Measurements from ENCODE around the gene MRRF. TPM values are rescaled to one million over a fixed set of nuclear protein-coding genes. Genes with fewer than 3 reads are reported as not detected.

The MRRF gene
- 21.1 TPM for polyA plus RNA-seq (2012; ENCODE audit: insufficient read length, low read depth)

GRCh38 chr9:122264360-122265148 lies at the start of gene MRRF, which contains the start of gene RBM18:
TSS of gene MRRF (plus strand) at chr9:122264882. CDS start at chr9:122270892, 6,010 bp downstream.
TSS of gene RBM18 (minus strand) at chr9:122264840. CDS start at chr9:122261492, 3,348 bp downstream.
- peak; percentile 62; the same call in 1 of the 2 replicates for TF ChIP-seq TAF1 (IDR thresholded peaks at IDR 0.05; ENCODE audit: borderline replicate concordance, insufficient read depth, low read length)
- TF ChIP-seq SIN3A (IDR thresholded peaks at IDR 0.05; ENCODE audit: borderline replicate concordance, insufficient read depth, low read length) = peak; percentile 8; the same call in 1 of the 2 replicates
- peak; percentile 87 for TF ChIP-seq FOXP2 (optimal IDR thresholded peaks at IDR 0.05; ENCODE audit: borderline replicate concordance, extremely low read depth, extremely low read length, insufficient read depth)
- no peak for TF ChIP-seq REST (IDR thresholded peaks at IDR 0.05; ENCODE audit: insufficient read depth in 1 of 2, low read depth in 2 of 2, low read length in 2 of 2)
- peak; percentile 96 for TF ChIP-seq POLR2AphosphoS5 (IDR thresholded peaks at IDR 0.05; ENCODE audit: low read depth, low read length)

- TF ChIP-seq REST (IDR thresholded peaks at IDR 0.05; ENCODE audit: insufficient read depth in 1 of 2, low read depth in 2 of 2, low read length in 2 of 2) = no peak
- TF ChIP-seq SIN3A (IDR thresholded peaks at IDR 0.05; ENCODE audit: borderline replicate concordance, insufficient read depth, low read length) = no peak
- no peak for TF ChIP-seq POLR2AphosphoS5 (IDR thresholded peaks at IDR 0.05; ENCODE audit: low read depth, low read length)
- TF ChIP-seq FOXP2 (optimal IDR thresholded peaks at IDR 0.05; ENCODE audit: borderline replicate concordance, extremely low read depth, extremely low read length, insufficient read depth) = no peak
- no peak for TF ChIP-seq TAF1 (IDR thresholded peaks at IDR 0.05; ENCODE audit: borderline replicate concordance, insufficient read depth, low read length)
Measured at GRCh38 chr9:122215663-122216062, 49.0 kb upstream of the MRRF start.

- TF ChIP-seq FOXP2 (optimal IDR thresholded peaks at IDR 0.05; ENCODE audit: borderline replicate concordance, extremely low read depth, extremely low read length, insufficient read depth) (no peak), POLR2AphosphoS5 (IDR thresholded peaks at IDR 0.05; ENCODE audit: low read depth, low read length) (no peak), TAF1 (IDR thresholded peaks at IDR 0.05; ENCODE audit: borderline replicate concordance, insufficient read depth, low read length) (no peak)
Measured at GRCh38 chr9:122216138-122216797, 48.4 kb upstream of the MRRF start.

GRCh38 chr9:122216798-122217418 lies 47.8 kb upstream of the MRRF start:
- no peak for TF ChIP-seq SIN3A (IDR thresholded peaks at IDR 0.05; ENCODE audit: borderline replicate concordance, insufficient read depth, low read length)
- no peak for TF ChIP-seq TAF1 (IDR thresholded peaks at IDR 0.05; ENCODE audit: borderline replicate concordance, insufficient read depth, low read length)
- TF ChIP-seq POLR2AphosphoS5 (IDR thresholded peaks at IDR 0.05; ENCODE audit: low read depth, low read length) = no peak
- TF ChIP-seq REST (IDR thresholded peaks at IDR 0.05; ENCODE audit: insufficient read depth in 1 of 2, low read depth in 2 of 2, low read length in 2 of 2) = no peak

GRCh38 chr9:122217640-122218039 lies 47.0 kb upstream of the MRRF start:
- TF ChIP-seq REST (IDR thresholded peaks at IDR 0.05; ENCODE audit: insufficient read depth in 1 of 2, low read depth in 2 of 2, low read length in 2 of 2) (no peak), SIN3A (IDR thresholded peaks at IDR 0.05; ENCODE audit: borderline replicate concordance, insufficient read depth, low read length) (no peak), TAF1 (IDR thresholded peaks at IDR 0.05; ENCODE audit: borderline replicate concordance, insufficient read depth, low read length) (no peak), FOXP2 (optimal IDR thresholded peaks at IDR 0.05; ENCODE audit: borderline replicate concordance, extremely low read depth, extremely low read length, insufficient read depth) (no peak), POLR2AphosphoS5 (IDR thresholded peaks at IDR 0.05; ENCODE audit: low read depth, low read length) (no peak)
